Measurements from ENCODE around the gene FOXL3.

FOXL3 gene

DNA sequence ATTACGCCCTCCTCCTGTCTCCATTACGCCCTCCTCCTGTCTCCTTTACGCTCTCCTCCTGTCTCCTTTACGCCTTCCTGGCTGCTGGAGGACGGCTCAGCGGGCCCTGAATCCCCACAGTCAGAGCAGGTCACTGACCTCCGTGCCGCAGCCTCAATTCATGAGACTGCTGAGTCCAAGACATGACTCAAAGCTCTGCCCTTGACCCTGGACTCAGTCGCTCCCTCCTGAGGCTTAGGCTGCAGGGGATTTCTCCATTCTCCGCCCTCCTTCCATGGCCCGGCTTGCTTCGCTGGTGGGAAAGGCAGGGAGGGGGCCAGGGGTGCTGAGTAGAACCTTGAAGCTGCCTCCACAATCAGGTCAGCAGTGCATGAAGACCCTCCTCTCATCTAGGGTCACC is 21.0 kb upstream of the FOXL3 start:
- no peak for TF ChIP-seq ZNF274 (IDR thresholded peaks at IDR 0.05; ENCODE audit: low read depth, low read length)
- H3K4me3 ChIP-seq (ENCODE audit: low read length), result no peak overlapping the region

DNA sequence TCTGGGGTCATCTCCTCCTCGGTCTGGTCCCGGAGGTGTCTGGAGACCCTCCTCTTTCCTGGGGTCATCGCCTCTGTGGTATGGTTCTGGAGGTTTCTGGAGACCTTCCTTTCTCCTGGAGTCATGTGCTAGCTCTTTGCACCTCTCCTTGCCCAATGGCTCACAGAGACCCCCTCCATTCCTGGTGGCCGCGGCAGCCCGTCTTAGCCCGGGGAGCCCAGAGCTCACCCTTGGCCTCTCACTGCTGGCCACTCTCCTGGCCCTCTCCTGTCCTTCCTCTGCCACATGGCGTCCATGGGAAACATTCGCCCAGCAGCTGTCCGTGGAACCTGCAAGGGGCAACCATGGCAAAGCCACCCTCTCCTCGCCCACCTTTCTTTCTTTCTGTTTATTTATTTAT is 20.2 kb upstream of the FOXL3 start:
- H3K4me3 ChIP-seq (ENCODE audit: low read length), result no peak overlapping the region
- TF ChIP-seq ZNF274 (IDR thresholded peaks at IDR 0.05; ENCODE audit: low read depth, low read length), result no peak

- TF ChIP-seq ZNF274 (IDR thresholded peaks at IDR 0.05; ENCODE audit: low read depth, low read length), result no peak
Measured at GRCh38 chr7:270351-270983, 19.5 kb upstream of the FOXL3 start.

DNA sequence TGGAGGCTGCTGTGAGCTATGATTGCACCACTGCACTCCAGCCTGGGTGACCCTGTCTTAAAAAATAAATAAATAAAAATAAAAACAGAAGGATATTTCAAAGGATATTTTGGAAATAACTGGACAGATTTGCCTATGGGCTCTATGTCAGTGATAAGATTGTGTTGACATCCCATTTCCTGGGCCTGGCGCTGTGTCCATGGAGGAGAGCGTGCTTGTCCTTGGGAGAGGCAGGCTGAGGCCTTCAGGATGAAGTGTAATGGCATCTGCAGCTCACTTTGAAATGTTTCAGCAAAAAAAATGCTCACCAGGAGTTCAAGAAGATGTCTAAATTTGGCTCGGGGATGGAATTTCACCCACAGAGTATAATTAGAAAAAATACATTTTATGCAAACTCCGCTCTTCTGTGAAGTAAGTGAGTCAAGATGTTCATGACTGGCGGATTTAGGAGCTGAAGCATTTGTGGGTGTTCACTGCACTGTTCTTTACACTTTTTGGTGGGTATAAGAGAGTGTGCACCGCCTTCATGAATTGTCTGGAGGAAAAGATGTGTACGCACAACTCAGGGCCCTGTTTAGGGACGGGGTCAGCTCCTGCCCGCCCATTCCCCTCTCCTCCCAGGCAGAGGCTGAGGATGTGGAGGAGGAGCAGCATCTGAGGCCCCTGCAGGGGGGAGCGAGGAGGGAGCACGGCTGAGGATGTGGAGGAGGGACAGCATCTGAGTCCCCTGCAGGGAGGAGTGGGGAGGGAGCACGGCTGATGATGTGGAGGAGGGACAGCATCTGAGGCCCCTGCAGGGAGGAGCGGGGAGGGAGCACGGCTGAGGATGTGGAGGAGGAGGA is 18.5 kb upstream of the FOXL3 start:
- H3K4me3 ChIP-seq (ENCODE audit: low read length), result no peak overlapping the region
- no peak for TF ChIP-seq ZNF274 (IDR thresholded peaks at IDR 0.05; ENCODE audit: low read depth, low read length)

More at GRCh38 chr7:270351-270983, 19.5 kb upstream of the FOXL3 start:
- no peak overlapping the region for H3K4me3 ChIP-seq (ENCODE audit: low read length)

DNA sequence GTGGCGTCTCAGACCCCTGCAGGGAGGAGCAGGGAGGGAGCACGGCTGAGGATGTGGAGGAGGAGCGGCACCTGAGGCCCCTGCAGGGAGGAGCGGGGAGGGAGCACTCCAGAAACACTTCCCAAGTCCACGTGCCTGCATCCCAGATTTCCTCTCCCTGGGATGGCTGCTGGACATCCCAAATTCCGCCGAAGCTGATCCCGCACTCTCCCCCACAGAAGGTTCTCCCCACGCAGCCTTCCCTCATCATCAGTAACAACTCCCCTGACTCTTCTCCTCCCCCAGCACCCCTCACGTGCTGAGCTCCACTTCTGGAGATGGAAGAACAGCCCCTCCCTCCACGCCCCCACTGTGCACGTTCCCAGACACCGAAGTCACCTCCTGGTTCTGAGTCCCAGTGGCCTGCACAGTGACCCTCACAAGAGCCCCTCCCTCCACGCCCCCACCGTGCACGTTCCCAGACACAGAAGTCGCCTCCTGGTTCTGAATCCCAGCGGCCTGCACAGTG is 17.8 kb upstream of the FOXL3 start:
- TF ChIP-seq ZNF274 (IDR thresholded peaks at IDR 0.05; ENCODE audit: low read depth, low read length), result no peak
- H3K4me3 ChIP-seq (ENCODE audit: low read length), result no peak overlapping the region

DNA sequence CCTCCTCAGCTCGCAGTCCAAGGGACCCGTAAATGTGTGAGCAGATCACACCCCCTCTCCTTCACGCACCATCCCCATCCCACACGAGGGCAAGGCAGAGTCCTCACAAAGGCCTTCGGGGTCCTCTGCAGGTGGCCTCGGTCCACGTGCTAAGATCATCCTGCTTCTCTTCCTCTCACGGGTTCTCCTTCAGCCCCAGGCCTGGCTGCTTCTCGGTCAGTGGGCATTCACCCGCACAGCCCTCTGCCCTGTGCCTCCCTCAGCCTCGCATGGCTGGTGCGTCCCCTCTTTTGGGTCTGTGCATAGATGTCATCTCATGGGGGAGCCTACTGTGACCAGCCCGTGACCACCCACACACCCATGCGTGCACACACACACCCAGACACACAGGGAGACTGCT is 17.3 kb upstream of the FOXL3 start:
- H3K4me3 ChIP-seq (ENCODE audit: low read length), result no peak overlapping the region
- TF ChIP-seq ZNF274 (IDR thresholded peaks at IDR 0.05; ENCODE audit: low read depth, low read length), result no peak

DNA sequence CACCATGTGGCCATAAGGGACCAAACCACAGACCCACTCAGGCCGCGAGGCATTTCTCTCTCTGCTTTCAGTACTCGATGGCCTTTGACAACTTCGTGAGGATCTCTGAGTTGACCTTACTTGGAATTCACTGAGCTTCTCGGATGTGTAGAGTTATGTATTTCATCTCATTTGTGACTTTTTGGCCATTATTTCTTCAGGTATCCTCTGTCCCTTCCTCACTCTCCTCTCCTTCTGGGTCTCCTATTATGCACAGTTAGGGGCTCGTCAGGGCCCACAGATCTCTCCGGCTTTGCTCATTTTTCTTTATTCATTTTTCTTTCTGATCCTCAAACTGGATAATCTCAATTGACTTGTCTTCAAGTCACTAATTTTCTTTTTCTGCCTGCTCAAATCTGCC is 16.6 kb upstream of the FOXL3 start:
- no peak overlapping the region for H3K4me3 ChIP-seq (ENCODE audit: low read length)
- no peak for TF ChIP-seq ZNF274 (IDR thresholded peaks at IDR 0.05; ENCODE audit: low read depth, low read length)

GRCh38 chr7:274266-274665 is 15.7 kb upstream of the FOXL3 start:
- TF ChIP-seq ZNF274 (IDR thresholded peaks at IDR 0.05; ENCODE audit: low read depth, low read length), result no peak
- no peak overlapping the region for H3K4me3 ChIP-seq (ENCODE audit: low read length)

- no peak for TF ChIP-seq ZNF274 (IDR thresholded peaks at IDR 0.05; ENCODE audit: low read depth, low read length)
- H3K4me3 ChIP-seq (ENCODE audit: low read length), result no peak overlapping the region
Measured at GRCh38 chr7:276230-276835, 13.6 kb upstream of the FOXL3 start.

DNA sequence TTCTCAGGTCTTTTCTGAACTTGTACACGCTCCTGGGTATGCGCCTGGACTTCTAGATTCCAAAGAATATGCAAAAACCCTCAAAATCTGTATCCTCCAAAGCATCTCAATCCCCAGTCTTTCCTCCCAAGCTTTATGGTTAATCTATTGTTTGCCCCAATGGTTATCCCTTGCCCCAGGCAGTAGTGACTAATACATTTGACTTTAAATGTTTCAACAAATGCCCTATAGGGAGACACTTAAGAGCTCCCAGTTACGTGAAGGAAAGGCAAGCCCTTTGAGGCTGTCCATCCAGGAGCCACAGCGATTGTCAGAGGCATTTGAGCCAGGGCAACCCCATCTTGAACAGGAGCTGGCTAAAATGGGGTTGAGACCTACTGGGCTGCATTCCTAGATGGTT is 12.7 kb upstream of the FOXL3 start:
- no peak overlapping the region for H3K4me3 ChIP-seq (ENCODE audit: low read length)
- TF ChIP-seq ZNF274 (IDR thresholded peaks at IDR 0.05; ENCODE audit: low read depth, low read length), result no peak

DNA sequence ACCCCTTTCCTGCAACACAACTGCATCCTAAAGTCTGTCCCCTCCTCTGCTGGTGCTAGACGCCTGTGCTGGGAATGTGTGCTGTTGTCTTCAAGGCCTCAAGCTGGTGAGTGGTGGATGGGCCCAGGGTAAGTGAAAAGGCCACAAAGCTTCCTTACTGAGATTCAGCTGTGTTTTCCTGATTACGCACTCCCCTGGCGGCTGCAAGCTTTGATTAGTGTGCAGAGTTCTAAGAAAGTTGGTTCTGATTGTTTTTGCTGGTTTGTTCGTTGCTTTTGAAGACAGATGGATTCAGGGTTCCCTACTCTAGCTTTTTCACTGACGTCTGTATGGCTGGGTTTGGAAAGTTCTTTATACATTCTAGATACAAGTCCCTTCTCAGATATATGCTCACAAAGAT is 11.9 kb upstream of the FOXL3 start:
- TF ChIP-seq ZNF274 (IDR thresholded peaks at IDR 0.05; ENCODE audit: low read depth, low read length), result no peak
- H3K4me3 ChIP-seq (ENCODE audit: low read length), result no peak overlapping the region

DNA sequence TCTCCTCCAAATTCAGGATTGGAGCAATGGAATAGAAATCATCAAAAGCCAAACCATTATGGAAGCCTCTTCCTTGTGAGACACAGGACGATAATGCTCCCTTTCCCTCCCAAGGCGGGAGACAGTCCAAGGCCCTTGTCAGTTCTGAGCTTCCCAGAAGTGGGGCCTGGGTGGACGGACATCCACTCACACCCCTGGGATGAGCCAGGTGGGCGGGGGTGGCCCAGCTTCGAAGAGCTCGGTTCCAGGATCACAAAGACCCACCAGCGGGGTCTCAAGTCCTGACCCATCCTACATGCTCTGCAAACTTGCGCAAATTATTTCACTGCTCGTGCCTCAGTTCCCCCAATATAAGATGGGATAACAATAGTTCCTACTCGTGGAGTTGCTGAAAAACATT is 10.1 kb upstream of the FOXL3 start:
- no peak for TF ChIP-seq ZNF274 (IDR thresholded peaks at IDR 0.05; ENCODE audit: low read depth, low read length)
- no peak overlapping the region for H3K4me3 ChIP-seq (ENCODE audit: low read length)

DNA sequence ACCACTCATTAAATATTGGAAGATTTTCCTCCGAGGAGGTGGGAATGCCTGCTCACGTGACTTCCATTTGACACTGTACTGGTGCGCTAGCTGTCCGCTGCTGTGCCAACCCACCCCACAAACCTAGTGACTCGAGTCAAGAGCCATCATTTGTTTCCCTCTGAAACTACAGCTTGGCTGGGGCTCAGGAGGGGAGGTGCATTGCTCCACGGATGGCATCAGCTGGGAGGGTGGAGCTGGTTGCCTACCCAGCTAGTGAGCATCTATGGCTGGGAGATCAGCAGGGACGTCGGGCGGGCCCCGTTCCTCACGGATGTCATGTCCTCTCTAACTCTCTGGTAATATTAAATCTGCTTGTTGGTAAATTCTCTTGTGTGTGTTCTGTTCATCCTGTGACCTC is 9.5 kb upstream of the FOXL3 start:
- no peak for TF ChIP-seq ZNF274 (IDR thresholded peaks at IDR 0.05; ENCODE audit: low read depth, low read length)
- H3K4me3 ChIP-seq (ENCODE audit: low read length), result no peak overlapping the region

- no peak overlapping the region for H3K4me3 ChIP-seq (ENCODE audit: low read length)
- TF ChIP-seq ZNF274 (IDR thresholded peaks at IDR 0.05; ENCODE audit: low read depth, low read length), result no peak
Measured at GRCh38 chr7:281637-282036, 8.3 kb upstream of the FOXL3 start.

DNA sequence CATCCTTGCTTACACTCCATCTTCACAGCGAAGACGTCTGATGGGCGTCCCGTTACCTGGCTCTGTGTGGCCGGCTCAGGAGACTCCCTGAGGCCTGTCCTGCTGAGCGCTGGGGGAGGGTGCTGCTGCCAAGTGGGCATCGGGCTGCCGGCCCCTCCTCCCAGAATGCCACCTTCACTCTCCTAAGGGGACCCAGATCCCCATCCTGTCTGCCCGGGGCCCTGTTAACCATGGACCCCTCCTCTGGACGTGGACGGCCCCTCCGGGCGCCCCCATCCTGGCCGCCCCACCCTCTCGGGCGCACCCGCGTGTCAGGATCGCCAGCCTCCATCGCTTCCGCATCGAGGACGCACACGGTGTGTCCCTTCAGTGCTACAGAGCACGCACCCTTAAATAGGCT is 7.3 kb upstream of the FOXL3 start:
- TF ChIP-seq ZNF274 (IDR thresholded peaks at IDR 0.05; ENCODE audit: low read depth, low read length), result no peak
- no peak overlapping the region for H3K4me3 ChIP-seq (ENCODE audit: low read length)

All from GM08714 (cell line).